Central memory CD4-positive, alpha-beta T cell (primary cell): ENCODE measurements around the gene GPSM3.
"Not testable (repeated sequence)": the region's sequence is repeated elsewhere in the genome, so short reads cannot be mapped to it uniquely, and the experiment has no call there.

ENCODE experiments used
- DNase-seq: peaks from one replicate; pipeline ENCODE4 v3.0.0; 2022

Gene GPSM3

GRCh38 chr6:32149092-32149755, 43.2 kb downstream of the GPSM3 start:
- no peak for DNase-seq

DNA sequence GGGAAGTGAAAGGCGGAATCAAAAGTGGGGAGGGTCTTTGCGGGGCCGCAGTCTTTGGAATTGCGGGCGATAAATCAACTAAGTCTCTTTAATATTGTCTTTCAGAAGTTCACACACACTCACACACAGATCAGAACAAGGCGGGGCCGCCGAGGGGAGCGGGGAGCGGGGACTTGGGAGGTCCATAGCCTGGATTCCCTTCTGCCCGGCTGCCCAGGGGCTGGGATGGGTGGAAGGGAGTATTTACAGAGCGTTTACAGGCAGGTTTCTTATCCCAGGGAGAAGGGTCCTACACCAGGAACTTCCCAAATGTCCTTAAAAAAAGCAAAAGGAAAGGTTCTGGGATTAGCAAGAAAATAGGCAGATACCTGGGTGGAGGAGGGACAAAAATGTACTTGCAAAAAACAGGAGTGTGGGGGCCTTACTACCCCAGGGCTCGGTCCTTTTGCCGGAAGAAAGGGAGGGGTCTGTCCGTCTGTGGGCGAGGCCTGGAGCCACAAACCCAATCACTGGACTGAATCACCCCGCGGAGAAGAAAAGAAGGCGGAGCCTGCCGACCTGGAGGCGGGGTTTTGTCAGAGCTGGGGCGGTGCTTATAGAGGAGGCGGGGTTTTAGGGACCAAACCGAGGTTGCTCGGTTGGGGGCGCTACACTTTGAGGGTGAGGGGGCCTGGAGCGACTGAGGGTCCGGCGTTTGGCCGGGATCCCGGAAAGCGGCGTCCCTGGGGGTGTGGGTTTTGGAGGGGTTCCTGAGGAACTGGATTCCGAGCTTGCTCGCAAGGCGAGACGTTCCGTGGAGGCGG, 44.0 kb downstream of the GPSM3 start:
- DNase-seq, result peak; percentile 61

GRCh38 chr6:32147401-32148132, 44.9 kb downstream of the GPSM3 start:
- no peak for DNase-seq

DNA sequence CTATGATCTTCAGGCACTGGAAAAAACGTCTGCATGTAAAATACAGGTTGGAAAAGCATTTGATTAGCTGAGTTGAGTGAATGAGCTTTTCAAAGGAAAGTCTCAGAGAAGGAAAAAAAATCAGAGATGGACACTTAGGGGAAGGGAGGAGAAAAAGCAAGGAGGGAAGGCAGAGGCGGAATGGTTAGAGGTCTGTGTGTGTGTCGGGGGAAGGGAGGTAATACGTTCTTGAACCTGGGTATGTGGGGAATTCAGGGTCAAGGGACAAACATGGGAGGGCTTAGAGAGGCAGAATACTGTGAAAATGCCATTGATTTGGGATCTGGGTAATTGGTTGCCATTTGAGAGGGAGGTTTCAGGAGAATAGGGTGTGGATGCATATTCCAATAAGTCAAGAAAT, 45.8 kb downstream of the GPSM3 start:
- DNase-seq, result no peak

GRCh38 chr6:32146287-32146686, 46.2 kb downstream of the GPSM3 start:
- no peak for DNase-seq

DNA sequence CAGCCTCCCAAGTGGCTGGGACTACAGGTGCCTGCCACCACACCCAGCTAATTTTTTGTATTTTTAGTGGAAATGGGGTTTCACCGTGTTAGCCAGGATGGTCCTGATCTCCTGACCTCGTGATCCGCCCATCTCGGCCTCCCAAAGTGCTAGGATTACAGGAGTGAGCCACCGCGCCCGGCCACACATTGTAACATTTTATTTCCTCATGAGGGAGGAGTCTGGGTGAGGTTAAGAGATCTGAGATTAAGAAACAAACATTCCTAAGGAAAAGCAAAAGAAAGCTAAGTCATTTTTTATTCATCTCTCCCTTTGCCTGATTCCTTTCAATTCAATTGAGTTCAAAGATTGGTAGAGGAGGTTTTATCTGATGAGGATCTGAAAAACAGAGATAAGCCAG, 48.2 kb downstream of the GPSM3 start:
- not testable (repeated sequence) for DNase-seq
